Measurements from ENCODE around the gene ZDHHC5.

GRCh38 chr11:57674251-57674650 lies 6.3 kb downstream of the ZDHHC5 start:
- TF ChIP-seq CTCF (IDR thresholded peaks at IDR 0.05) (no peak), EP300 (IDR thresholded peaks at IDR 0.05) (no peak)
